ENCODE data around the gene TGFBR1.
A peak's percentile ranks its signal among the peaks of the same experiment; 100 is the strongest.

TGFBR1 gene

DNA sequence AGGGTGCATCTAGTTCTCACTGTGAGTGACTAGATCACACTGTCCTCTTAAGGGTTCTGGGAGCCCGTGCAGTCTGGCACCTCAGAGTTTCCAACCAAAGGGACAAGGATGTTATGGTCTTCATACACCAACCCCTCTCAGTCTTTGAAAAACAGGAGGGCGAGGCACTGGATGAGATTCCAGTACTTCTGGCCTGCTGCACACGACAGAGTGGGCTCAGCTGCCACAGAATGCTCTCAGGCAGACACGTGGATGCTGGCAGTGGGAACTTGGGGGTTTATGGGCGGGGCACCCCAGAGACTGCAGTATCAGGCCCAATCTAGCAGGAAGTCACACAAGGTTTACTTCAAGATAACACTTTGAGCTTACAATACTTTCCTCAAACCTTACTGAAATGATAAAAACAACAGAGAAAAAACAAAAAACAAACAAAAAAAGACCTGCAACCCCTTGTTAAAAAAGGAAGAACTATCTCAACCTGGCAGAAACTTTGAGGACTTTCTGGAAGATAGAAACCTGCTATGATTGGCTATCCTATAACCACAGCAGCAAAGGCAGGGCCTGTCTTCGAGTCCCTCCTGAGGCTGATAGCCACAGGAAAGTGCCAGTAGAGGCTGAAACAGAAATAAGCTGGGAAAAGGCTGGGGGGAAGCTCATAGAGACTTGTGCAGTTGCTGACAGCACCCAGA, 28.3 kb upstream of the TGFBR1 start:
- no peaks in the 10 kb centered on the region for H4K20me1 ChIP-seq (ENCODE audit: insufficient read depth, low read length)
- H3K27ac ChIP-seq (ENCODE audit: low read length): no peak overlapping the region
- H3K27me3 ChIP-seq (replicated peaks; ENCODE audit: insufficient read depth, low read length): no peaks in the 10 kb centered on the region
- no peaks in the 10 kb centered on the region for H3K36me3 ChIP-seq (replicated peaks; ENCODE audit: insufficient read depth, low read length)
- TF ChIP-seq, protein P1, sequence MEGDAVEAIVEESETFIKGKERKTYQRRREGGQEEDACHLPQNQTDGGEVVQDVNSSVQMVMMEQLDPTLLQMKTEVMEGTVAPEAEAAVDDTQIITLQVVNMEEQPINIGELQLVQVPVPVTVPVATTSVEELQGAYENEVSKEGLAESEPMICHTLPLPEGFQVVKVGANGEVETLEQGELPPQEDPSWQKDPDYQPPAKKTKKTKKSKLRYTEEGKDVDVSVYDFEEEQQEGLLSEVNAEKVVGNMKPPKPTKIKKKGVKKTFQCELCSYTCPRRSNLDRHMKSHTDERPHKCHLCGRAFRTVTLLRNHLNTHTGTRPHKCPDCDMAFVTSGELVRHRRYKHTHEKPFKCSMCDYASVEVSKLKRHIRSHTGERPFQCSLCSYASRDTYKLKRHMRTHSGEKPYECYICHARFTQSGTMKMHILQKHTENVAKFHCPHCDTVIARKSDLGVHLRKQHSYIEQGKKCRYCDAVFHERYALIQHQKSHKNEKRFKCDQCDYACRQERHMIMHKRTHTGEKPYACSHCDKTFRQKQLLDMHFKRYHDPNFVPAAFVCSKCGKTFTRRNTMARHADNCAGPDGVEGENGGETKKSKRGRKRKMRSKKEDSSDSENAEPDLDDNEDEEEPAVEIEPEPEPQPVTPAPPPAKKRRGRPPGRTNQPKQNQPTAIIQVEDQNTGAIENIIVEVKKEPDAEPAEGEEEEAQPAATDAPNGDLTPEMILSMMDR (IDR thresholded peaks at IDR 0.05; ENCODE audit: low read length): no peak
- no peak for TF ChIP-seq EZH2 (optimal IDR thresholded peaks at IDR 0.05; ENCODE audit: low read depth, low read length)
- TF ChIP-seq EZH2phosphoT487 (IDR thresholded peaks at IDR 0.05; ENCODE audit: low read length): no peak
- H3K9me2 ChIP-seq (replicated peaks; ENCODE audit: insufficient read depth, low read length): no peaks in the 10 kb centered on the region
- 0 out of 2 replicates have a peak, but pooled peaks cover 8% of the 10 kb centered on the region for H3K4me1 ChIP-seq (ENCODE audit: low read length)
- no peak overlapping the region for H3K4me3 ChIP-seq (ENCODE audit: low read length)
- H3K79me2 ChIP-seq (ENCODE audit: low read length): no peaks in the 10 kb centered on the region
- no peaks in the 10 kb centered on the region for H3F3A ChIP-seq (ENCODE audit: insufficient read depth, low read length)
- H3K9me3 ChIP-seq (replicated peaks; ENCODE audit: insufficient read depth, low read length): no peaks in the 10 kb centered on the region
- 0 out of 2 replicates have a peak overlapping the region, but pooled peaks have one; percentile 4 for H3K4me2 ChIP-seq (ENCODE audit: low read depth, low read length)
- peak overlapping the region; percentile 11; the same call in 1 of the 2 replicates for H2AFZ ChIP-seq (ENCODE audit: low read length)
- DNase-seq: no peak
- no peak overlapping the region for H3K9ac ChIP-seq (ENCODE audit: low read length)

DNA sequence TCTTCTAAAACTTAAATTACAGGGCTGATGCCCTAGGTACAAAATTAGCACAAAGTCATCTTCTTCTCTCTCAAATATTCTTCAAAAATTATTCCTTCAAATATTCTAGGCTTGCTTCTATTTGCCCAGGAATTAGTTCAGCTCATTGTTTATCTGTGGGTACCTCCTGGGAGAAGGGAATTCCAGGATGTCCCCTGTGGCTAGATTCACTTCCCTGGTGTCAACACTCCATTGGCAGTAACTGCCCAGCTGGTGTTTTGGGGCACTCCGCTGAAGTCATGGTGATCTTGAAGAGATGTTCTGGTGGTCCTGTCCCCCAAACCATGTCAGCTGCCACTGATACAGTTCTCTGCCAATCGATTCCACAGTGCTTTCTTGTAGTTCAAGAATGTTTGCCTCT, 26.2 kb upstream of the TGFBR1 start:
- Histone ChIP-seq H3K4me3 (ENCODE audit: low read length) (no peak overlapping the region), H3K9me2 (replicated peaks; ENCODE audit: insufficient read depth, low read length) (no peaks in the 10 kb centered on the region), H3K4me1 (ENCODE audit: low read length) (0 out of 2 replicates have a peak, but pooled peaks cover 8% of the 10 kb centered on the region), H2AFZ (ENCODE audit: low read length) (no peak overlapping the region), H3K9ac (ENCODE audit: low read length) (no peak overlapping the region), H3K4me2 (ENCODE audit: low read depth, low read length) (no peak overlapping the region), H3K79me2 (ENCODE audit: low read length) (no peaks in the 10 kb centered on the region), H3F3A (ENCODE audit: insufficient read depth, low read length) (no peaks in the 10 kb centered on the region), H3K9me3 (replicated peaks; ENCODE audit: insufficient read depth, low read length) (no peaks in the 10 kb centered on the region), H3K36me3 (replicated peaks; ENCODE audit: insufficient read depth, low read length) (no peaks in the 10 kb centered on the region), H3K27me3 (replicated peaks; ENCODE audit: insufficient read depth, low read length) (no peaks in the 10 kb centered on the region), H4K20me1 (ENCODE audit: insufficient read depth, low read length) (no peaks in the 10 kb centered on the region), H3K27ac (ENCODE audit: low read length) (no peak overlapping the region)
- TF ChIP-seq, protein P1 (IDR thresholded peaks at IDR 0.05; ENCODE audit: low read length): no peak
- TF ChIP-seq EZH2 (optimal IDR thresholded peaks at IDR 0.05; ENCODE audit: low read depth, low read length) (no peak), EZH2phosphoT487 (IDR thresholded peaks at IDR 0.05; ENCODE audit: low read length) (no peak)
- DNase-seq: no peak

DNA sequence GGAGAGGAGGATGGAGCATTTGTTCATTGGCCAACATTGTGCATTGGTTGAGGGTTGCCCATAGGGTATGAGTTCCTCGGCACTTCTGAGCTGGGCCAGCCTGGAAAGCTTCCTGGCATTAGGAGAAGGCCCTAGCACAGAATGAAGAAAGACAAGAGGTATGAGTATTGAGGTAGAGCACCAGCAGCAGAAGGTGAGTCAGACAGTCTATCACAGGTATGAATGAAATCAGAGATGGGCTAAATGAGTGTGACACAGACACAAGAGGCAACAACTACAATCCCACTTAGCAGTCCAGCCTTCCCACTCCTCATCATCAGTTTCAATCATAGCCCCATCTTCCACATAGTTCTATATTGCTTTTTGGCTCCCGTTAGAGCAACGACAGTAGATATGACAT, 25.4 kb upstream of the TGFBR1 start:
- no peaks in the 10 kb centered on the region for H4K20me1 ChIP-seq (ENCODE audit: insufficient read depth, low read length)
- no peak overlapping the region for H3K9ac ChIP-seq (ENCODE audit: low read length)
- no peaks in the 10 kb centered on the region for H3F3A ChIP-seq (ENCODE audit: insufficient read depth, low read length)
- H3K4me2 ChIP-seq (ENCODE audit: low read depth, low read length): no peak overlapping the region
- H3K4me3 ChIP-seq (ENCODE audit: low read length): no peak overlapping the region
- no peaks in the 10 kb centered on the region for H3K79me2 ChIP-seq (ENCODE audit: low read length)
- H3K4me1 ChIP-seq (ENCODE audit: low read length): 0 out of 2 replicates have a peak, but pooled peaks cover 8% of the 10 kb centered on the region
- no peak overlapping the region for H3K27ac ChIP-seq (ENCODE audit: low read length)
- no peaks in the 10 kb centered on the region for H3K9me2 ChIP-seq (replicated peaks; ENCODE audit: insufficient read depth, low read length)
- no peak for DNase-seq
- TF ChIP-seq EZH2 (optimal IDR thresholded peaks at IDR 0.05; ENCODE audit: low read depth, low read length) (no peak), EZH2phosphoT487 (IDR thresholded peaks at IDR 0.05; ENCODE audit: low read length) (no peak)
- TF ChIP-seq, protein P1 (IDR thresholded peaks at IDR 0.05; ENCODE audit: low read length): no peak
- no peaks in the 10 kb centered on the region for H3K9me3 ChIP-seq (replicated peaks; ENCODE audit: insufficient read depth, low read length)
- no peaks in the 10 kb centered on the region for H3K27me3 ChIP-seq (replicated peaks; ENCODE audit: insufficient read depth, low read length)
- no peak overlapping the region for H2AFZ ChIP-seq (ENCODE audit: low read length)
- H3K36me3 ChIP-seq (replicated peaks; ENCODE audit: insufficient read depth, low read length): no peaks in the 10 kb centered on the region

Data from MM.1S (cell line).